Panc1 (cell line): ENCODE results near the gene HOMER2. TPM values are rescaled to one million over a fixed set of nuclear protein-coding genes. Genes with fewer than 3 reads are reported as not detected.

Experiments
- ATAC-seq: fragments of 200-7000 bp; cut with Tn5 transposase; 2 replicates; pipeline ENCODE4 v1.9.1; 2020; ENCODE audit warnings: mild to moderate bottlenecking, moderate library complexity
- BruUV-seq: library from RNA; stranded (reverse); fragments of 400-500 nt; replicated peaks from 2 replicates; lab custom pipeline; 2021; lab: Mats Ljungman, UMichigan
- CTCF ChIA-PET: fragments of 300-600 bp; sonication (Branson Sonifier 250); formaldehyde crosslinking; loops from one replicate; lab custom pipeline; 2022; ENCODE audit warnings: antibody characterized with exemption; lab: Charles Lee
- POLR2A ChIA-PET: fragments of 300-600 bp; sonication (Branson Sonifier 250); formaldehyde crosslinking; loops from one replicate; lab custom pipeline; 2022; ENCODE audit warnings: antibody characterized with exemption; lab: Charles Lee
- DNase-seq: peaks from one replicate; pipeline ENCODE4 v3.0.0-alpha.2; 2010; ENCODE audit warnings: low read depth, low spot score
- H3K27ac ChIP-seq: 2 replicates; pipeline ENCODE4 v1.5.1; 2011; ENCODE audit warnings: mild to moderate bottlenecking, low read length, inconsistent platforms
- H3K27me3 ChIP-seq: fragments of 200-500 bp; sonication (Bioruptor generic); 2 replicates; pipeline ENCODE4 v1.6.0; 2014; ENCODE audit warnings: low read length, inconsistent platforms; ENCODE audit not compliant: control insufficient read depth, insufficient read depth
- H3K36me3 ChIP-seq: fragments of 200-500 bp; sonication (Bioruptor generic); 2 replicates; pipeline ENCODE4 v1.5.1; 2014; ENCODE audit warnings: inconsistent platforms, mild to moderate bottlenecking, low read length, moderate library complexity; ENCODE audit not compliant: control insufficient read depth, insufficient read depth
- H3K4me1 ChIP-seq: 2 replicates; pipeline ENCODE4 v1.5.1; 2011; ENCODE audit warnings: inconsistent platforms, mild to moderate bottlenecking, low read length, moderate library complexity; ENCODE audit not compliant: control insufficient read depth, insufficient read depth
- H3K4me3 ChIP-seq, 2 experiments: 2 replicates each; pipeline ENCODE4 v1.5.1; 2011 to 2012; ENCODE audit warnings: low read depth in 2 of 2, low read length in 2 of 2, mild to moderate bottlenecking in 2 of 2, inconsistent platforms in 1 of 2, moderate library complexity in 1 of 2
- H3K9me3 ChIP-seq: fragments of 200-500 bp; sonication (Bioruptor generic); 2 replicates; pipeline ENCODE4 v1.5.1; 2014; ENCODE audit warnings: low read depth, mild to moderate bottlenecking, inconsistent platforms, low read length, moderate library complexity; ENCODE audit not compliant: control insufficient read depth, insufficient read depth
- POLR2AphosphoS5 ChIP-seq: IDR thresholded peaks from 2 replicates; pipeline ENCODE4 v1.6.1; 2012; ENCODE audit warnings: mild to moderate bottlenecking, low read depth, low read length, moderate library complexity
- SIN3A ChIP-seq: IDR thresholded peaks from 2 replicates; pipeline ENCODE4 v1.6.1; 2012; ENCODE audit warnings: low read depth, mild to moderate bottlenecking, low read length, moderate library complexity, borderline replicate concordance; ENCODE audit not compliant: insufficient read depth
- TCF7L2 ChIP-seq: IDR thresholded peaks from 2 replicates; pipeline ENCODE4 v1.6.1; 2011; ENCODE audit warnings: mild to moderate bottlenecking, low read depth, low read length, inconsistent platforms
- in situ Hi-C: cut with HindIII; loops from 2 replicates; pipeline ENCODE4 v1.10.0; 2016; ENCODE audit warnings: low sequenced_read_pairs, low pct_unique_long_range_greater_than_20kb
- intact Hi-C: fragments of 100-400 bp; cut with micrococcal nuclease; formaldehyde crosslinking; loops from one replicate; pipeline ENCODE4 v1.10.0; 2022; ENCODE audit not compliant: unreplicated experiment
- total RNA-seq: library from RNA; stranded (reverse); gene quantifications from one replicate; pipeline ENCODE4 v1.2.1, GENCODE V29; 2021; ENCODE audit not compliant: unreplicated experiment
- TF ChIP-seq, protein P1 (sequence below): fragments of 450-650 bp; IDR thresholded peaks from 2 replicates; pipeline ENCODE4 v1.5.1; 2017; ENCODE audit warnings: mild to moderate bottlenecking
- TF ChIP-seq, protein P2 (sequence below), 2 experiments: IDR thresholded peaks; 2 replicates each; pipeline ENCODE4 v1.6.1; 2011 to 2012; ENCODE audit warnings: low read depth in 2 of 2, control low read depth in 1 of 2, low read length in 1 of 2, mild to moderate bottlenecking in 1 of 2, moderate library complexity in 1 of 2; ENCODE audit not compliant: insufficient read depth in 1 of 2

The HOMER2 gene
- total RNA-seq, 1 experiment from 2014 or later, result 35.9 TPM

DNA sequence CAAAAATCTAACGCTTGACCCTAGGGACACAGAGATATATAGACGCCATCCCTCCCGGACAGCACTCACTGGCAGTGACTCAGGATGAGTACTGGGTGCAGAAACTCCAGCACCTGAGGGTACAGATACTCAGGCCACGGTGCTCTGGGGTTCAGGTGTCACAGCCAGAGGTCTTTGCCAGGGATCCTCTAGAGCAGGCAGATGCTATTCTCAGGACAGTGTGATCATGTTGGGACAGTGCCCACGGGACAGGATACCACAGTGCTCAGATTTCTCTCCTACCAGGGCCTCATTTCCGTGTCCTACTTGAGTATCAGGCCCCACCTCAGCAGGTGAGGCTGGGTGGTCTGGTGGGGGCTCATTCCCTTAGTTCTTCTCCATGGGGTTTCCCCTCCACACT, 34.4 kb downstream of the HOMER2 start:
- no peaks in the 10 kb centered on the region for H3K27me3 ChIP-seq
- H3K27ac ChIP-seq, result no peak overlapping the region
- in situ Hi-C loops (no loop called here), intact Hi-C loops (no loop called here)
- ATAC-seq (no peak), DNase-seq (no peak)
- ChIA-PET POLR2A (no interaction called here), CTCF (no interaction called here)
- TF ChIP-seq TCF7L2, result no peak
- TF ChIP-seq SIN3A, result no peak
- TF ChIP-seq, protein P1, sequence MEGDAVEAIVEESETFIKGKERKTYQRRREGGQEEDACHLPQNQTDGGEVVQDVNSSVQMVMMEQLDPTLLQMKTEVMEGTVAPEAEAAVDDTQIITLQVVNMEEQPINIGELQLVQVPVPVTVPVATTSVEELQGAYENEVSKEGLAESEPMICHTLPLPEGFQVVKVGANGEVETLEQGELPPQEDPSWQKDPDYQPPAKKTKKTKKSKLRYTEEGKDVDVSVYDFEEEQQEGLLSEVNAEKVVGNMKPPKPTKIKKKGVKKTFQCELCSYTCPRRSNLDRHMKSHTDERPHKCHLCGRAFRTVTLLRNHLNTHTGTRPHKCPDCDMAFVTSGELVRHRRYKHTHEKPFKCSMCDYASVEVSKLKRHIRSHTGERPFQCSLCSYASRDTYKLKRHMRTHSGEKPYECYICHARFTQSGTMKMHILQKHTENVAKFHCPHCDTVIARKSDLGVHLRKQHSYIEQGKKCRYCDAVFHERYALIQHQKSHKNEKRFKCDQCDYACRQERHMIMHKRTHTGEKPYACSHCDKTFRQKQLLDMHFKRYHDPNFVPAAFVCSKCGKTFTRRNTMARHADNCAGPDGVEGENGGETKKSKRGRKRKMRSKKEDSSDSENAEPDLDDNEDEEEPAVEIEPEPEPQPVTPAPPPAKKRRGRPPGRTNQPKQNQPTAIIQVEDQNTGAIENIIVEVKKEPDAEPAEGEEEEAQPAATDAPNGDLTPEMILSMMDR, result no peak
- H3K36me3 ChIP-seq, result no peaks in the 10 kb centered on the region
- no peak overlapping the region for H3K4me3 ChIP-seq
- H3K4me1 ChIP-seq, result no peaks in the 10 kb centered on the region
- H3K9me3 ChIP-seq, result no peaks in the 10 kb centered on the region
- BruUV-seq, result no TSS peak

DNA sequence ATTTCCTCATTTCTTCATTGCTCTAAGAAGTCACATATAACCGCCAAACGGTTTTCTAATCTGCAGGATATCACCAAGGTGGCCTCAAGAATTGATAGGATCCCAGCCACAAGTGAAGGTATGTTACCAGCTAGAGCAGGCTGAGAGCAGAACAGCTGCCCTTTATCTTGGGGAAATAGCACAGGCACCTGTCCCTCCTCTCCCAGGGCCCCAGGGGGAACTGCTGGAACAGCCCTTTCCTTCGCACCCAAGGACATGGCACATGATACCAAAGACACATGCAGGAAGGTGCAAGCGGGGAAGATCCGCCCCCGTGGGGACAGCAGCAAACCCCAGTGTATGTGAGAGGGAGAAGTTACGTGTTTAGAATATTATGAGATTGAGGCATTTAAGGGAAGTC, 35.3 kb downstream of the HOMER2 start:
- no peak overlapping the region for H3K4me3 ChIP-seq
- H3K36me3 ChIP-seq, result no peaks in the 10 kb centered on the region
- BruUV-seq, result no TSS peak
- H3K27ac ChIP-seq, result no peak overlapping the region
- ChIA-PET POLR2A (no interaction called here), CTCF (no interaction called here)
- in situ Hi-C loops, result no loop called here
- no peaks in the 10 kb centered on the region for H3K27me3 ChIP-seq
- H3K9me3 ChIP-seq, result no peaks in the 10 kb centered on the region
- intact Hi-C loops, result no loop called here
- ATAC-seq, result no peak
- no peaks in the 10 kb centered on the region for H3K4me1 ChIP-seq
- TF ChIP-seq SIN3A (no peak), TCF7L2 (no peak), POLR2AphosphoS5 (no peak)
- TF ChIP-seq, protein P2, sequence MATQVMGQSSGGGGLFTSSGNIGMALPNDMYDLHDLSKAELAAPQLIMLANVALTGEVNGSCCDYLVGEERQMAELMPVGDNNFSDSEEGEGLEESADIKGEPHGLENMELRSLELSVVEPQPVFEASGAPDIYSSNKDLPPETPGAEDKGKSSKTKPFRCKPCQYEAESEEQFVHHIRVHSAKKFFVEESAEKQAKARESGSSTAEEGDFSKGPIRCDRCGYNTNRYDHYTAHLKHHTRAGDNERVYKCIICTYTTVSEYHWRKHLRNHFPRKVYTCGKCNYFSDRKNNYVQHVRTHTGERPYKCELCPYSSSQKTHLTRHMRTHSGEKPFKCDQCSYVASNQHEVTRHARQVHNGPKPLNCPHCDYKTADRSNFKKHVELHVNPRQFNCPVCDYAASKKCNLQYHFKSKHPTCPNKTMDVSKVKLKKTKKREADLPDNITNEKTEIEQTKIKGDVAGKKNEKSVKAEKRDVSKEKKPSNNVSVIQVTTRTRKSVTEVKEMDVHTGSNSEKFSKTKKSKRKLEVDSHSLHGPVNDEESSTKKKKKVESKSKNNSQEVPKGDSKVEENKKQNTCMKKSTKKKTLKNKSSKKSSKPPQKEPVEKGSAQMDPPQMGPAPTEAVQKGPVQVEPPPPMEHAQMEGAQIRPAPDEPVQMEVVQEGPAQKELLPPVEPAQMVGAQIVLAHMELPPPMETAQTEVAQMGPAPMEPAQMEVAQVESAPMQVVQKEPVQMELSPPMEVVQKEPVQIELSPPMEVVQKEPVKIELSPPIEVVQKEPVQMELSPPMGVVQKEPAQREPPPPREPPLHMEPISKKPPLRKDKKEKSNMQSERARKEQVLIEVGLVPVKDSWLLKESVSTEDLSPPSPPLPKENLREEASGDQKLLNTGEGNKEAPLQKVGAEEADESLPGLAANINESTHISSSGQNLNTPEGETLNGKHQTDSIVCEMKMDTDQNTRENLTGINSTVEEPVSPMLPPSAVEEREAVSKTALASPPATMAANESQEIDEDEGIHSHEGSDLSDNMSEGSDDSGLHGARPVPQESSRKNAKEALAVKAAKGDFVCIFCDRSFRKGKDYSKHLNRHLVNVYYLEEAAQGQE (IDR thresholded peaks at IDR 0.05; ENCODE audit: insufficient read depth in 1 of 2, low read depth in 2 of 2, low read length in 1 of 2), result no peak
- TF ChIP-seq, protein P1, result no peak
- DNase-seq, result no peak
